ENCODE measurements around the gene RASD2.

Gene RASD2

DNA sequence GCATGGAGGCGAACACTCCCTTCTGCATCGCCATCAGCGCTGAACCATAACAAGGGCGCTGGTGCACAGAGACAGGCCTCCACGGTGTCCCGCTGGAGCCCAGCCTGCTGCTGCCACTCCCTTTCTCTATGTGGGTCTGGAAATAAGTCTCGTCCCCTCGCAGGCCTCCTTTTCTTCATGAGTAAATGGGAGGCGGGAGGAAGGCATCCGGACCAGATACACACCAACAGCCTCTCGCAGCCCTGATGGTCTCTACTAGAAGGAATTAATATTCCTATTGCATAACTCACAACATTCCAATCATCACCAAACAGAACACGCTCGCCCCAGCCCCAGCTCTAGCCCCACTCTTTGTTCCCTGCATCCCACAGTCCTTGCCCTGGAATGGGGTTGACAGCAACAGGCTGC is 14.9 kb downstream of the RASD2 start:
- no peak for TF ChIP-seq CTCF (IDR thresholded peaks at IDR 0.05)

DNA sequence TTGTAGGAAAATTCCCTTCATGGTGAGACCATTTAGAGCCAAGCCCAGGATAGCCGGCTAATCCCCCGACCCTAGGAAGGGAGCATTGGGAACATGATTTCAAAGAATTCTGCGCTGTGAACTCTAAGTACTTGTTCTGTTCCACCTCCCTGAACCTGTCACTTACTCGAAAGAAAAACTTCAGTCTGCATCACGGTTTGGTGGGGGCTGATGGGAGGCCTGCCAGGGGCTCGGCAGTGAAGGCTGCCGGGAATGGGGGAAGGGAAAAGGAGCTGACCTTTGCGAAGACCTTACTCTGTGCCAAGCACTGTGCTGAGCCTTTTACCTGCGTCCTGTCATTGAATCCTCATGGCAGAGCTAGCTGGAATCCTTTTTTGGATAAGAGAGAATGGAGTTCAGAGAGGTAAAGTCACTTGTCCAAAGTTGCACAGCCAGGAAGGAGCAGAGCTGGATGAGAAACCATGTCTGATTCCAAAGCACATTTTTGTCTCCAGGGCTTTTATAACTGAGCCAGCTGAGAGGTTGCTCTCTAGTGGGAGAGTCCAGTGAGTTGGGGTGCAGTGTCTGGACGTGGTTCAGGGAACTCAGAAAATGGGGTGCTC is 15.4 kb downstream of the RASD2 start:
- no peak for TF ChIP-seq CTCF (IDR thresholded peaks at IDR 0.05)

GRCh38 chr22:35556666-35557065 is 16.0 kb downstream of the RASD2 start:
- TF ChIP-seq CTCF (IDR thresholded peaks at IDR 0.05): no peak

DNA sequence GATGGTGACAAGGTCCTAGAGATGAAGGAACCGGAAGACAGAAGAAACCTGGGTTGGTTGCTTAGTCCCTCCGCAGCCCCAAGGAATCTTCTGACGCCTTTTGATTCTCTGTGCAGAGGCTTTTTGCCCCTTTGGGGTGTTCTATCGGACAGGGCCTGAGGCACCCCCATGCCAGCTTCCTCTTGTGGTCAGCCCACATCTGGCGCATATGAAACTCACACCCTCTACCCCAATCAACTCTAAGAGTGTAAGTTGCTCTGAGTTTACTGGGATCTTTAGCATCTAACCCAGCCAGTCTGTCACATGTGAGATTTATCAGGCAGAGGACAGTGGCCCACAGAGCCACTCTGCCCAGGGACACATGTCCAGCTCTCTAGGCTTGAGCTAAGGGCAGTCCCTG is 17.4 kb downstream of the RASD2 start:
- TF ChIP-seq CTCF (IDR thresholded peaks at IDR 0.05): no peak

DNA sequence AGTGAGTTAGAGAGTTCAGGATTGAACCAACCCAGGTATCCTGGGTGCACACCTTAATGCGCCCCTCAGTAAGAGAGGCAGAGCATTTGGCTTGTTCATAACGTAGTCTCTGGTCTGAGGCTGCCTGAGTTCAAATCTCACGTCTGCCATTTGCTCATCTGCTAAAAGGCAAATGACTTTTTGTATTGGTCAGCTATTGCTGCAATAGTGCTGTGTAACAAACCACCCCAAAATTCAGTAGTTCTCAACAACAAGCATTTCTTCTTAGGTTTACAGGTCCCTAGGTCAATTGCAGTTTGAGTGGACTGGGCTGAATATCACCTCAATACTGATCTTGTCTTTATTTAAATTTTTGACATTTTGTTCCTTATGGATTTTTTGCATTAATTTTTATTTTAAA is 18.1 kb downstream of the RASD2 start:
- no peak for TF ChIP-seq CTCF (IDR thresholded peaks at IDR 0.05)

DNA sequence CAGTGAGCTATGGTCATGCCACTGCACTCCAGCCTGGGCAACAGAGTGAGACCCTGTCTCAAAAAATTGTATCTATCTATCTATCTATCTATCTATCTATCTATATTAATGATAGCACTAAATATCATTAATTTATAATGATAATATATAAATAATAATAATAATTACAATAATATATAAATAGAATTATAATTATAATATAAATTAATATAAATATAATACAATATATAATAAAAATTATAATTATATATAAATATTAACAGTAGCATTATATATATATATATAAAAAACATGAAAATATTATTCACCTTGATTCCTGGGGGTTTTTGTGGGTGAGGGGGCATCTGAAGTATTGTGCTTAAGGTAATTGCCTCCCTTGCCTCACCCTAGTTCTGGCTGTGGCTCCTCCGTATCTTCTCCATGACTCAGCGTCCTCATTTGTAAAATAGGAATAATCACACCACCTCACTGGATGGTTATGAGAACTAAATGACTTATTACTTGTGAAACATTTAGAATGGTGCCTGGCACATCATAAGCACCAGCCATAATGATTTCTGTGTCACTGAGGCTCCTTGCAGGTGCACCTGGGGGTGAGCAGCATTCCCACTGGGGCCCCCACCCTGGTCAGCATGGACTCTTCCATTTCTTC is 18.8 kb downstream of the RASD2 start:
- no peak for TF ChIP-seq CTCF (IDR thresholded peaks at IDR 0.05)

GRCh38 chr22:35560366-35560765 is 19.7 kb downstream of the RASD2 start:
- TF ChIP-seq CTCF (IDR thresholded peaks at IDR 0.05): no peak

DNA sequence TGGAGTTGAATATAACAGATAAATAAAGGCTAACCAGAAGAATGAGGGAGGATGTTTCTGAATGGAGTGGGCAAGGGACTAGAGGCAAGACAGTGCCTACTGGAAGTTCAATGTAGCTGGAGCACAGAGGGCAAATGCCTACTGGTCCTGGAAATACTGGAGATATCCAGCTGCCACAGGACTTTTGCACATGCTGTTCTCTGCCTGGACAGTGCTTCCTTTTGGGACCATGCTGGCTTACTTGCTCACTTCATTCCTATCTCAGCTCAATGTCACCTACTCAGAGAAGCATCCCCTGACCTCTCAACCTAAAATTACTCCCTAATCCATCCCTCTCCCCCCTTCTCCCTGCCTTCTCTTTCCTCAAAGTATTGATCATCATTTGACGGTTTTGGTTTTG is 20.2 kb downstream of the RASD2 start:
- no peak for TF ChIP-seq CTCF (IDR thresholded peaks at IDR 0.05)
